Gastrocnemius medialis (tissue), 4 donors: ENCODE data around the gene NECTIN1.

ENCODE experiments used
- POLR2A ChIP-seq, 2 donors: fragments of 450-650 bp; IDR thresholded peaks; one replicate each; pipeline ENCODE4 v1.6.1; 2017; ENCODE audit warnings: antibody characterized with exemption in 2 of 2, mild to moderate bottlenecking in 2 of 2, moderate library complexity in 2 of 2
- TF ChIP-seq, protein P1 (sequence below), 5 experiments: fragments of 450-650 bp in 3 of 5; fragments of 200-600 bp in 2 of 5; sonication (generic) in 2 of 5; IDR thresholded peaks in 4 of 5; conservative IDR thresholded peaks in 1 of 5; 1 replicate in 4 of 5; 2 replicates in 1 of 5; pipeline ENCODE4 v1.5.1; 2016 to 2019; ENCODE audit warnings: antibody characterized with exemption in 5 of 5, mild to moderate bottlenecking in 3 of 5, moderate library complexity in 3 of 5

DNA sequence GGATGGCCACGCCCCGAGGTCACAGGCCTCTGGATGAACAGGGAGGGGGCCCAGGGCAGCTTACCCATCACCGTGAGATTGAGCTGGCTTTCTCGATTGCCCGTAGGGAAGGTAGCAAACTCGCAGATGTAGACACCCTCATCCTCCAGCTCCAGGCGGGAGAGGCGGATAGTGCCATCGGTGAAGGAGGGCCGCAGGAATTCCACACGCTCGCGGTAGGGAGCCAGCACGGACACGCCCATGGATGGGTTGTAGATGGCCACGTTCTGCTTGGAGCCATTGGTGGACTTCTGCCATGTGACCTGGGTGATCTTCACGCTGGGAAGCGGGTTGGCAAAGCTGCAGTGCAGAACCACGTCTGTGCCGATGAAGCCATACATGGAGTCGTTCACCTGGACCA is 50.6 kb downstream of the NECTIN1 start:
- TF ChIP-seq POLR2A (IDR thresholded peaks at IDR 0.05), result no peak
- TF ChIP-seq, protein P1, sequence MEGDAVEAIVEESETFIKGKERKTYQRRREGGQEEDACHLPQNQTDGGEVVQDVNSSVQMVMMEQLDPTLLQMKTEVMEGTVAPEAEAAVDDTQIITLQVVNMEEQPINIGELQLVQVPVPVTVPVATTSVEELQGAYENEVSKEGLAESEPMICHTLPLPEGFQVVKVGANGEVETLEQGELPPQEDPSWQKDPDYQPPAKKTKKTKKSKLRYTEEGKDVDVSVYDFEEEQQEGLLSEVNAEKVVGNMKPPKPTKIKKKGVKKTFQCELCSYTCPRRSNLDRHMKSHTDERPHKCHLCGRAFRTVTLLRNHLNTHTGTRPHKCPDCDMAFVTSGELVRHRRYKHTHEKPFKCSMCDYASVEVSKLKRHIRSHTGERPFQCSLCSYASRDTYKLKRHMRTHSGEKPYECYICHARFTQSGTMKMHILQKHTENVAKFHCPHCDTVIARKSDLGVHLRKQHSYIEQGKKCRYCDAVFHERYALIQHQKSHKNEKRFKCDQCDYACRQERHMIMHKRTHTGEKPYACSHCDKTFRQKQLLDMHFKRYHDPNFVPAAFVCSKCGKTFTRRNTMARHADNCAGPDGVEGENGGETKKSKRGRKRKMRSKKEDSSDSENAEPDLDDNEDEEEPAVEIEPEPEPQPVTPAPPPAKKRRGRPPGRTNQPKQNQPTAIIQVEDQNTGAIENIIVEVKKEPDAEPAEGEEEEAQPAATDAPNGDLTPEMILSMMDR (IDR thresholded peaks at IDR 0.05 in 4 of 5, conservative IDR thresholded peaks at IDR 0.05 in 1 of 5), result no peak
